Osteocyte (in vitro differentiated cells): Measurements from ENCODE around the gene SUOX. TPM values are rescaled to one million over a fixed set of nuclear protein-coding genes. Genes with fewer than 3 reads are reported as not detected.

Experiments
- DNase-seq: peaks from one replicate; pipeline ENCODE4 v3.0.0; 2021; ENCODE audit warnings: mixed read lengths; ENCODE audit not compliant: unreplicated experiment; ENCODE audit errors: extremely low spot score
- H3K27ac Mint-ChIP-seq: one replicate; pipeline ENCODE4 v1.8.0; 2021; ENCODE audit warnings: mild to moderate bottlenecking, mixed read lengths; ENCODE audit not compliant: unreplicated experiment
- H3K27me3 Mint-ChIP-seq: one replicate; pipeline ENCODE4 v1.8.0; 2021; ENCODE audit warnings: mixed read lengths; ENCODE audit not compliant: unreplicated experiment
- H3K36me3 Mint-ChIP-seq: one replicate; pipeline ENCODE4 v1.8.0; 2021; ENCODE audit warnings: mixed read lengths; ENCODE audit not compliant: unreplicated experiment
- H3K4me1 Mint-ChIP-seq: one replicate; pipeline ENCODE4 v1.8.0; 2021; ENCODE audit warnings: mixed read lengths; ENCODE audit not compliant: unreplicated experiment
- H3K4me3 Mint-ChIP-seq: one replicate; pipeline ENCODE4 v1.8.0; 2021; ENCODE audit warnings: mild to moderate bottlenecking, moderate library complexity, mixed read lengths; ENCODE audit not compliant: unreplicated experiment
- H3K9me3 Mint-ChIP-seq: one replicate; pipeline ENCODE4 v1.8.0; 2021; ENCODE audit warnings: mixed read lengths; ENCODE audit not compliant: unreplicated experiment
- total RNA-seq: library from RNA; stranded (reverse); gene quantifications from 2 replicates; pipeline ENCODE4 v1.2.1, GENCODE V29; 2021
- TF ChIP-seq, protein P1 (sequence below): fragments of 200-600 bp; sonication (generic); IDR thresholded peaks from 2 replicates; pipeline ENCODE4 v1.5.0; 2021; ENCODE audit warnings: antibody characterized with exemption, mild to moderate bottlenecking, moderate library complexity

SUOX gene
- total RNA-seq, 1 donor from 2014 or later: 19.4 TPM

DNA sequence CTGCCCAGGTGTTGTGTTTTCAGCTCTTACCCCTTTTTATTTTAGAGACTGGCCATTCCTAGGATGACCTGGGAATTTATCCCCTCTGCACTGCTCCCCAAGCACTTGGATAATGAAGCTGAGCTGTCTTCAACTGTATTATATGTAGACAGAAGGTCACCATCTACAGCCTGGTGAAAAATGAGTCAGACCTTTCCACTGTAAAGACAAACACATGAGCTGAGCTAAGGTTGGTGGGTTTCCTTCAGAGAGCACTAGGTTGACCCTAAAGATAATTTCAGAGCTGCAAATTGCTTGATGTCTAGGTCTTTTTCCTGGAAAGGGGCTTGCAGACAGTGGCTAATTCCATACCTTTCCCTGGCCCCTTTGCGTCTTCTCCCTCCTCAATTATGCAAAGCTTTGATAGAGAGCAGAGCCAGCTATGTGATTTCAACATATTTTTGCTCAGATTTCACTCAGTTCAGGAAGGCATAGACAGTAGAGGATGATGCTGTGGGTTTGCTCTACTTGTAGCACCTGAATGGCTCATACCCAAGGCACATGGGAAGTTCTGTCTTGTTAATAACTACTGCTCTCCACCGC, 14.5 kb downstream of the SUOX start:
- Mint-ChIP-seq H3K4me3 (no peak overlapping the region), H3K9me3 (no peaks in the 10 kb centered on the region), H3K4me1 (peaks cover 18% of the 10 kb centered on the region), H3K36me3 (no peaks in the 10 kb centered on the region), H3K27ac (no peak overlapping the region), H3K27me3 (no peaks in the 10 kb centered on the region)
- DNase-seq: no peak
- TF ChIP-seq, protein P1, sequence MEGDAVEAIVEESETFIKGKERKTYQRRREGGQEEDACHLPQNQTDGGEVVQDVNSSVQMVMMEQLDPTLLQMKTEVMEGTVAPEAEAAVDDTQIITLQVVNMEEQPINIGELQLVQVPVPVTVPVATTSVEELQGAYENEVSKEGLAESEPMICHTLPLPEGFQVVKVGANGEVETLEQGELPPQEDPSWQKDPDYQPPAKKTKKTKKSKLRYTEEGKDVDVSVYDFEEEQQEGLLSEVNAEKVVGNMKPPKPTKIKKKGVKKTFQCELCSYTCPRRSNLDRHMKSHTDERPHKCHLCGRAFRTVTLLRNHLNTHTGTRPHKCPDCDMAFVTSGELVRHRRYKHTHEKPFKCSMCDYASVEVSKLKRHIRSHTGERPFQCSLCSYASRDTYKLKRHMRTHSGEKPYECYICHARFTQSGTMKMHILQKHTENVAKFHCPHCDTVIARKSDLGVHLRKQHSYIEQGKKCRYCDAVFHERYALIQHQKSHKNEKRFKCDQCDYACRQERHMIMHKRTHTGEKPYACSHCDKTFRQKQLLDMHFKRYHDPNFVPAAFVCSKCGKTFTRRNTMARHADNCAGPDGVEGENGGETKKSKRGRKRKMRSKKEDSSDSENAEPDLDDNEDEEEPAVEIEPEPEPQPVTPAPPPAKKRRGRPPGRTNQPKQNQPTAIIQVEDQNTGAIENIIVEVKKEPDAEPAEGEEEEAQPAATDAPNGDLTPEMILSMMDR: no peak

DNA sequence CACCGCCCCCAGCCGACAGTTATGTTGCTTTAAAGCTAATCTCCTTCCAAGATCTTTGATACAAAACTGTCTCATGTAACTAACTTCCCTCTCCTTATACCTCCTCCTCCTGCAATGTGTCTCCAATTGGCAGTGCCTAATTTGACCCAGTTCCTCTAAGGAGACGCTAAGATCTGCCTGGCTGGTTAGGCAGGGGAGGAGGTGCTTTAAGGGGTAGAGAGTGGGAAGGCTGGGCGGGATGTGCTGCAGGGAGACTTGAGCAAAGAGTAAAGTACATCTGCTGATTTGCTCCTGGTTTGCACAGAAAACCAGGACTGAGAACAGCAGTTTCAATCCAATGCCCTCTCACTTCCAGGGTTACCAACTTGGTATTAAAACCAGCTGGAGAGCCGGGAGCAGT, 16.4 kb downstream of the SUOX start:
- peaks cover 6% of the 10 kb centered on the region for H3K4me1 Mint-ChIP-seq
- H3K4me3 Mint-ChIP-seq: no peak overlapping the region

DNA sequence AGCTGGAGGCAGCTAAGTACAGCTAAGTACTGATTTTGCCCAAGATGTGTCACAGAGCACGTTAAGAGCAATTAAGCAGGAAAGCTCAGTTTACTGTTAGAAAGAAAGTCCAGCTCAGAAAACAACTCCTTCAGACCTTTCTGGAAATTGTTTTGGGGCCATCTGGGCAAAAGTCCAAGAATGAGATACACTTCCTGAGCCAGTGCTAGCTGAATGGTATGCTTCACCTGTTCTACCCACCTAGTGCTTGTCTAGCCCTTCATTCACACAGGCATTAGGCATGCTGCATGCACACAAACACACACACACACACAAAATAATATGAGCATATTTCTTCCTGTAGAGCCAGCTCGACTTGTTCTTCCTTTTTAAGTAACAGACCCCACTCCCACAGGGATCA, 17.1 kb downstream of the SUOX start:
- Mint-ChIP-seq H3K27me3 (no peaks in the 10 kb centered on the region), H3K4me3 (no peak overlapping the region), H3K4me1 (peaks cover 3% of the 10 kb centered on the region), H3K36me3 (no peaks in the 10 kb centered on the region), H3K9me3 (no peaks in the 10 kb centered on the region), H3K27ac (no peak overlapping the region)
- DNase-seq: no peak
- TF ChIP-seq, protein P1: no peak

More for the DNA sequence above, 16.4 kb downstream of the SUOX start:
- Mint-ChIP-seq H3K36me3 (no peaks in the 10 kb centered on the region), H3K27ac (no peak overlapping the region), H3K27me3 (no peaks in the 10 kb centered on the region), H3K9me3 (no peaks in the 10 kb centered on the region)
- TF ChIP-seq, protein P1: no peak
- no peak for DNase-seq

DNA sequence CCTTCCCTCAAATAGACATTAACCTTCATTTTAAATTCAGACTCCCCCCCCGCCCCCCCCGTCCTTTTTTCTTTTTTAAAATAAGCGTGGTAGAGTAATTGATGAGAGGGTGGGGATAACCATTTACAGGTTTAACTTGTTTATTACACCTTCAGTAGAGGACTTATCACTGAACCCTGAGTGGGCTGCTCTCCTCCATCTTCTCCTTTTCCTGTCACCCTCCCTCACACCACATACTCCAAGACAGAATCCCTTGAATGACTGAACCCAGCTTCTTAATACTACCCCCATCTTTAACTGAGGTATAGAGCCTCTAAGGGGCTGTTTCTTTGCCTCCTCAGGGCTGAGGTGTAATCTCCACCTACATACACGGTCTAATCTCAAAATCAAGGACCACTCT, 20.1 kb downstream of the SUOX start:
- no peak for DNase-seq
- H3K4me3 Mint-ChIP-seq: no peak overlapping the region
- peaks cover 19% of the 10 kb centered on the region for H3K4me1 Mint-ChIP-seq
- no peaks in the 10 kb centered on the region for H3K27me3 Mint-ChIP-seq
- no peak overlapping the region for H3K27ac Mint-ChIP-seq
- no peaks in the 10 kb centered on the region for H3K36me3 Mint-ChIP-seq
- H3K9me3 Mint-ChIP-seq: no peaks in the 10 kb centered on the region
- TF ChIP-seq, protein P1: no peak

DNA sequence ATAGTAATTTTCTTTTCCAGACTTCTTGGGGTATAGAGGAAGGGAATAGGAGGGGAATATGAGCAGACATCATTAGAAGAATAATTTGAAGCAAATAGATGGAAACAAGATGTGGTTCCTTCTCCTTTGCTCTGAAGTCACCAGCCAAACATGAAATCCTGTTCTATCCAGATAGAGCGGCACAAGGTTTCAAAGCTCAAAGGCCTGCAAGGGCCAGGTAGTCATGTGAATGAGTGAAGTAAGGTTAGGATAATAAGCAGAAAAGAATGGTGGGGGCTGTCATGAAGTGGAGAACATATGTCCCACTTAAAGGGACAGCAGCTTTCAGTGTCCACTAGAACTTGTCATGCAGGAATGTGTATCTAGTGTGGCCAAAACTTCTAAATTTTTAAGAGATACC, 21.3 kb downstream of the SUOX start:
- Mint-ChIP-seq H3K27ac (no peak overlapping the region), H3K27me3 (no peaks in the 10 kb centered on the region), H3K4me3 (no peak overlapping the region), H3K9me3 (no peaks in the 10 kb centered on the region), H3K4me1 (peaks cover 19% of the 10 kb centered on the region), H3K36me3 (no peaks in the 10 kb centered on the region)
- TF ChIP-seq, protein P1: no peak
- DNase-seq: no peak
